IPS DF 4.7 (cell line): Measurements from ENCODE around the gene SLC4A1AP.
A peak's percentile ranks its signal among the peaks of the same experiment; 100 is the strongest.

Source experiments
- DNase-seq: peaks from one replicate; pipeline ENCODE4 v3.0.0-alpha.2; 2013; ENCODE audit warnings: low spot score; ENCODE audit errors: extremely low read depth

SLC4A1AP gene

GRCh38 chr2:27702302-27702701 is 38.6 kb downstream of the SLC4A1AP start:
- DNase-seq, result no peak

- DNase-seq, result peak; percentile 83
Observed at GRCh38 chr2:27703638-27704341, 40.1 kb downstream of the SLC4A1AP start.

- DNase-seq, result no peak
Observed at GRCh38 chr2:27704342-27704876, 40.7 kb downstream of the SLC4A1AP start.

GRCh38 chr2:27705851-27706622 is 42.3 kb downstream of the SLC4A1AP start:
- no peak for DNase-seq

- no peak for DNase-seq
Observed at GRCh38 chr2:27707462-27708256, 44.0 kb downstream of the SLC4A1AP start.

GRCh38 chr2:27708257-27708654 is 44.6 kb downstream of the SLC4A1AP start:
- no peak for DNase-seq

GRCh38 chr2:27708666-27709065 is 45.0 kb downstream of the SLC4A1AP start:
- no peak for DNase-seq

GRCh38 chr2:27709326-27709725 is 45.6 kb downstream of the SLC4A1AP start:
- DNase-seq, result no peak

GRCh38 chr2:27709960-27710575 is 46.4 kb downstream of the SLC4A1AP start:
- no peak for DNase-seq

- DNase-seq, result no peak
Observed at GRCh38 chr2:27710640-27711430, 47.1 kb downstream of the SLC4A1AP start.

GRCh38 chr2:27711804-27712203 is 48.1 kb downstream of the SLC4A1AP start:
- no peak for DNase-seq

- no peak for DNase-seq
Observed at GRCh38 chr2:27712522-27712921, 48.8 kb downstream of the SLC4A1AP start.

GRCh38 chr2:27713201-27713600 is 49.5 kb downstream of the SLC4A1AP start:
- no peak for DNase-seq

- no peak for DNase-seq
Observed at GRCh38 chr2:27714053-27714452, 50.4 kb downstream of the SLC4A1AP start.

GRCh38 chr2:27714851-27715291 is 51.2 kb downstream of the SLC4A1AP start:
- no peak for DNase-seq

GRCh38 chr2:27715318-27716210 is 51.9 kb downstream of the SLC4A1AP start:
- no peak for DNase-seq

GRCh38 chr2:27716301-27717069 is 52.8 kb downstream of the SLC4A1AP start:
- no peak for DNase-seq

GRCh38 chr2:27717070-27717795 is 53.5 kb downstream of the SLC4A1AP start:
- no peak for DNase-seq
